ENCODE measurements around the gene SLC37A1. TPM values are rescaled to one million over a fixed set of nuclear protein-coding genes. Genes with fewer than 3 reads are reported as not detected.

Gene SLC37A1
- total RNA-seq, 4 donors from 2014 or later: 66.0 to 249 (median 195) TPM

GRCh38 chr21:42507418-42507817 is 6.2 kb upstream of the SLC37A1 start:
- TF ChIP-seq POLR2A (IDR thresholded peaks at IDR 0.05): no peak
- TF ChIP-seq, protein P1, sequence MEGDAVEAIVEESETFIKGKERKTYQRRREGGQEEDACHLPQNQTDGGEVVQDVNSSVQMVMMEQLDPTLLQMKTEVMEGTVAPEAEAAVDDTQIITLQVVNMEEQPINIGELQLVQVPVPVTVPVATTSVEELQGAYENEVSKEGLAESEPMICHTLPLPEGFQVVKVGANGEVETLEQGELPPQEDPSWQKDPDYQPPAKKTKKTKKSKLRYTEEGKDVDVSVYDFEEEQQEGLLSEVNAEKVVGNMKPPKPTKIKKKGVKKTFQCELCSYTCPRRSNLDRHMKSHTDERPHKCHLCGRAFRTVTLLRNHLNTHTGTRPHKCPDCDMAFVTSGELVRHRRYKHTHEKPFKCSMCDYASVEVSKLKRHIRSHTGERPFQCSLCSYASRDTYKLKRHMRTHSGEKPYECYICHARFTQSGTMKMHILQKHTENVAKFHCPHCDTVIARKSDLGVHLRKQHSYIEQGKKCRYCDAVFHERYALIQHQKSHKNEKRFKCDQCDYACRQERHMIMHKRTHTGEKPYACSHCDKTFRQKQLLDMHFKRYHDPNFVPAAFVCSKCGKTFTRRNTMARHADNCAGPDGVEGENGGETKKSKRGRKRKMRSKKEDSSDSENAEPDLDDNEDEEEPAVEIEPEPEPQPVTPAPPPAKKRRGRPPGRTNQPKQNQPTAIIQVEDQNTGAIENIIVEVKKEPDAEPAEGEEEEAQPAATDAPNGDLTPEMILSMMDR (IDR thresholded peaks at IDR 0.05): no peak
- no peaks in the 10 kb centered on the region for H3K27me3 ChIP-seq
- no peak overlapping the region for H3K27ac ChIP-seq
- no peaks in the 10 kb centered on the region for H3K4me1 ChIP-seq
- no peaks in the 10 kb centered on the region for H3K36me3 ChIP-seq
- H3K4me3 ChIP-seq: no peak overlapping the region
- no peaks in the 10 kb centered on the region for H3K9me3 ChIP-seq
- DNase-seq: no peak

GRCh38 chr21:42508371-42508770 is 5.3 kb upstream of the SLC37A1 start:
- H3K4me1 ChIP-seq: peaks cover 0 to 3% (median 0%) of the 10 kb centered on the region in 4 donors
- TF ChIP-seq, protein P1 (IDR thresholded peaks at IDR 0.05): no peak
- TF ChIP-seq POLR2A (IDR thresholded peaks at IDR 0.05): no peak
- no peak for DNase-seq
- no peak overlapping the region for H3K4me3 ChIP-seq
- H3K36me3 ChIP-seq: no peaks in the 10 kb centered on the region
- H3K27me3 ChIP-seq: no peaks in the 10 kb centered on the region
- no peaks in the 10 kb centered on the region for H3K9me3 ChIP-seq
- H3K27ac ChIP-seq: no peak overlapping the region

- DNase-seq: peak in 1 of 3 donors; percentile 7
- Histone ChIP-seq H3K4me1 (peaks cover 0 to 3% (median 0%) of the 10 kb centered on the region in 4 donors), H3K27ac (no peak overlapping the region), H3K9me3 (peaks cover 0 to 2% (median 0%) of the 10 kb centered on the region in 4 donors), H3K27me3 (no peaks in the 10 kb centered on the region), H3K36me3 (no peaks in the 10 kb centered on the region), H3K4me3 (no peak overlapping the region)
- TF ChIP-seq, protein P1 (IDR thresholded peaks at IDR 0.05): no peak
- TF ChIP-seq POLR2A (IDR thresholded peaks at IDR 0.05): no peak
Observed at GRCh38 chr21:42509244-42509643, 4.4 kb upstream of the SLC37A1 start.

- Histone ChIP-seq H3K27ac (peak overlapping the region in 2 of 4 donors; percentile 85 to 94), H3K36me3 (no peaks in the 10 kb centered on the region), H3K4me3 (no peak overlapping the region), H3K27me3 (no peaks in the 10 kb centered on the region), H3K4me1 (peaks cover 0 to 26% (median 0%) of the 10 kb centered on the region in 4 donors), H3K9me3 (peaks cover 0 to 3% (median 0%) of the 10 kb centered on the region in 4 donors)
- TF ChIP-seq POLR2A (IDR thresholded peaks at IDR 0.05): no peak
- TF ChIP-seq, protein P1 (IDR thresholded peaks at IDR 0.05): no peak
- peak in 1 of 3 donors; percentile 8 for DNase-seq
Observed at GRCh38 chr21:42512346-42513034, 1.2 kb upstream of the SLC37A1 start.

DNA sequence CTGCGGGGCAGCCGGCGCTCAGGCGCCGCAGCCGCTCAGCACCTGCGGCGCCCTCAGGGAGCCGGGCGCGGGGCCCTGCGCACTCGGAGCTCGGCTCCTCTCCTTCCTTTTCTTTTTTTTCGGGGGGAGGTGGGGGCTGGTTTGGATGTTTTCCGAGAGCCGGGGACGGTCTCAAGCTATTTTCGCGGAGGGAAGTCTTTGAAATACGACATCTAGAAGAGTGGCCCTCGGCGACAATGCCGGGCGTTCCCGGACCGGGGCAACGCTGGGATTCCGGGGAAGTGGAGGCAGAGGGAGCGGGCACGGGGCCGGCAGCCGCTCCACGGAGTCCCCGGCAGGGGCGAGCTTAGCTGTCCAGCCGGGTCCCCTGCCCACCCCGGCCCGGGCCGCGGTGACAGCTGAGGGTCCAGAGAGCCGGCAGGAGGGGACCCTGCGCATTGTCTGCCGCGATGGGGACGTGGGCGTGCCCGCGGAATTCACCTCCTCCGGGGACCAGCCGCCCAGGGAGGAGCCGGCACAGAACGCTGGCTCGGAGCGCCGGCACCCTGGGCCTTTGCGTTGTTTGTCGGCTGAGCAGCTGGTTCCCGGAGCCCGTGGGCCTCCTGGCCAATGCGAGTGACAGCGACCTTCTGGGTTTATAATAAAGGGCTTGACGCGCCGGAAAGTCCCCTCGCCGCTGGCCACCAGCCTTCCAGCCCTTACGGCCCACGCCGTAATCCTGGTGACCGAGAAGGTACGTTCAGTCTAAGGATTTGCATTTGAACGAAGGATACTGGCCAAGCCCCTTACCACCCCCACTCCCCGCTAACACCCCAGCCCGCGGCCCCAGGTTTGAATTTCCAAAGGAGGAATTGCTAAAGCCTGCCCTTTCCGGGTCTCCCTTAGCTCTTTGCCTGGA is 582 bp downstream of the SLC37A1 start:
- peaks cover 0 to 3% (median 0%) of the 10 kb centered on the region in 4 donors for H3K9me3 ChIP-seq
- peaks cover 0 to 33% (median 2%) of the 10 kb centered on the region in 4 donors for H3K4me1 ChIP-seq
- peak in 1 of 2 donors; percentile 56 for TF ChIP-seq POLR2A (IDR thresholded peaks at IDR 0.05)
- TF ChIP-seq, protein P1 (IDR thresholded peaks at IDR 0.05): peak in 1 of 6 experiments; percentile 7
- peak overlapping the region; percentile 78 to 94 (median 84) for H3K27ac ChIP-seq
- peak; percentile 42 to 84 (median 79) for DNase-seq
- peak overlapping the region; percentile 69 to 99 (median 78) for H3K4me3 ChIP-seq
- peaks cover 0 to 16% (median 0%) of the 10 kb centered on the region in 3 donors for H3K36me3 ChIP-seq
- no peaks in the 10 kb centered on the region for H3K27me3 ChIP-seq
